ENCODE results near the gene UBA5. TPM values are rescaled to one million over a fixed set of nuclear protein-coding genes. Genes with fewer than 3 reads are reported as not detected.

Gene UBA5
- polyA plus RNA-seq, 1 donor (not counting 4 experiments of a cell fraction or from before 2014, with no cell fraction given), result 48.0 TPM

- no peak overlapping the region for H3K4me3 ChIP-seq (ENCODE audit: control insufficient read depth in 2 of 3, extremely low read depth in 1 of 3, insufficient read depth in 2 of 3, low read depth in 1 of 3, low read length in 3 of 3)
- DNase-seq (ENCODE audit: low read depth, low spot score), result no peak
These were observed 66.3 kb downstream of the UBA5 start for GRCh38 chr3:132726341-132726823.

More at GRCh38 chr3:132726341-132726823, 66.3 kb downstream of the UBA5 start:
- peaks cover 4% of the 10 kb centered on the region for H3K4me1 ChIP-seq (ENCODE audit: control insufficient read depth, extremely low read depth, insufficient read depth, low read length)
- H3K9me1 ChIP-seq (ENCODE audit: control insufficient read depth, extremely low read depth, insufficient read depth, low read length), result no peaks in the 10 kb centered on the region
- H3K9me3 ChIP-seq (ENCODE audit: control insufficient read depth, low read depth, low read length), result no peaks in the 10 kb centered on the region
- peaks cover 4% of the 10 kb centered on the region for H3K27me3 ChIP-seq (ENCODE audit: control insufficient read depth, extremely low read depth, insufficient read depth, low read length)
- no peaks in the 10 kb centered on the region for H3K36me3 ChIP-seq (ENCODE audit: control insufficient read depth in 2 of 2, extremely low read depth in 1 of 2, insufficient read depth in 2 of 2, low read length in 2 of 2)
- dilution Hi-C loops (cut with MboI; ENCODE audit: extremely low pct_ligation_motif_present, low sequenced_read_pairs), result no loop called here
- no peak overlapping the region for H2AFZ ChIP-seq (ENCODE audit: control insufficient read depth, low read length)
- TF ChIP-seq EZH2 (IDR thresholded peaks at IDR 0.05; ENCODE audit: low read length) (no peak), CTCF (optimal IDR thresholded peaks at IDR 0.05 in 1 of 3, IDR thresholded peaks at IDR 0.05 in 1 of 3, conservative IDR thresholded peaks at IDR 0.05 in 1 of 3; ENCODE audit: extremely low read depth in 1 of 3, insufficient read depth in 2 of 3, low read length in 3 of 3) (peak in 2 of 3 experiments; percentile 40 to 56)
- H3K79me2 ChIP-seq (ENCODE audit: control insufficient read depth, insufficient read depth, low read length), result peaks cover 5% of the 10 kb centered on the region
- FAIRE-seq, result peak; percentile 86
- H3K27ac ChIP-seq (ENCODE audit: control insufficient read depth, insufficient read depth, low read length), result no peak overlapping the region
- H3K9ac ChIP-seq (ENCODE audit: control insufficient read depth, extremely low read depth, insufficient read depth, low read length), result no peak overlapping the region
- H3K4me2 ChIP-seq (ENCODE audit: control insufficient read depth, extremely low read depth, insufficient read depth, low read depth, low read length), result peak overlapping the region; percentile 27
- no peaks in the 10 kb centered on the region for H4K20me1 ChIP-seq (ENCODE audit: control insufficient read depth, extremely low read depth, insufficient read depth, low read length)

Other genes with a start within 250 kb of the UBA5 start
- 18.4 to 24.3 TPM (median 19.0 TPM) in 3 replicates for gene DNAJC13, start 242.8 kb upstream of the UBA5 start, polyA plus RNA-seq
- 0.14 to 0.67 TPM (median 0.57 TPM) in 3 replicates for gene ACKR4, start 63.1 kb upstream of the UBA5 start, polyA plus RNA-seq
- 15.4 to 32.1 TPM (median 28.4 TPM) in 3 replicates for gene ACAD11, start 520 bp upstream of the UBA5 start, polyA plus RNA-seq
- gene NPHP3, start 62.1 kb downstream of the UBA5 start, polyA plus RNA-seq, result 15.0 to 22.4 TPM (median 17.3 TPM) in 3 replicates

Measured in keratinocyte (primary cell).